Subcutaneous abdominal adipose tissue (tissue), 5 donors: ENCODE results near the gene HECTD2.

Experiments used
- H3K27ac ChIP-seq: one replicate; pipeline ENCODE4 v1.7.0; 2013; ENCODE audit warnings: low read depth, mild to moderate bottlenecking, inconsistent platforms, low read length, moderate library complexity
- H3K27me3 ChIP-seq, 5 donors: one replicate each; pipeline ENCODE4 v1.7.0; 2013; ENCODE audit warnings: low read length in 5 of 5, inconsistent platforms in 1 of 5; ENCODE audit not compliant: control insufficient read depth in 5 of 5, insufficient read depth in 4 of 5
- H3K36me3 ChIP-seq, 5 donors: one replicate each; pipeline ENCODE4 v1.7.0; 2013; ENCODE audit warnings: low read length in 5 of 5; ENCODE audit not compliant: control insufficient read depth in 5 of 5, insufficient read depth in 5 of 5
- H3K4me1 ChIP-seq, 5 donors: one replicate each; pipeline ENCODE4 v1.7.0; 2013; ENCODE audit warnings: low read length in 5 of 5, mild to moderate bottlenecking in 3 of 5, moderate library complexity in 1 of 5; ENCODE audit not compliant: control insufficient read depth in 5 of 5, insufficient read depth in 5 of 5
- H3K4me3 ChIP-seq, 5 donors: one replicate each; pipeline ENCODE4 v1.7.0; 2013; ENCODE audit warnings: low read length in 5 of 5, low read depth in 1 of 5
- H3K9ac ChIP-seq, 5 donors: one replicate each; pipeline ENCODE4 v1.7.0; 2013; ENCODE audit warnings: low read length in 5 of 5, mild to moderate bottlenecking in 4 of 5, moderate library complexity in 3 of 5
- H3K9me3 ChIP-seq, 5 donors: one replicate each; pipeline ENCODE4 v1.7.0; 2013; ENCODE audit warnings: low read length in 5 of 5; ENCODE audit not compliant: control insufficient read depth in 5 of 5
- donor health status: healthy.
- donor health status: healthy.
- donor health status: healthy.
- donor health status: healthy.
- donor health status: healthy.

The HECTD2 gene

DNA sequence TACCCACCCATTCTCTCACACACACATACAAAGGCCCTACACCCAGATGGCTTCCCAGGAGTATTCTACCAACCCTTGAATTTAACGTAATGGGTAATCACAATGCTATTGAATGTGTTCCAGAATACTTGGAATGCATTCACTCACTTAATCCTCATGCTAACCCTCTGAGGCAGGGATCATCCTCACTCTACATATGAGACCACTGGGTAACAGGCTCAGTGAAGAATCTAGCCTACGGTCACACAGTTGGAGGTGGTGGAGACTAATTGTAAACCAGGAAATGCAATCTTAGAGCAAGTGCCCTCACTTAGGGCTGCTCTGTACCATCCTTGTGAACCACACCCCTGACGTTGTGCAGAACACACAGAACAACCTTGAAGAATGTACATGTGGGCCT lies 135.2 kb downstream of the HECTD2 start:
- no peak overlapping the region for H3K4me3 ChIP-seq
- no peak overlapping the region for H3K27ac ChIP-seq
- H3K36me3 ChIP-seq = no peaks in the 10 kb centered on the region
- no peak overlapping the region for H3K9ac ChIP-seq
- H3K27me3 ChIP-seq = no peaks in the 10 kb centered on the region
- H3K4me1 ChIP-seq = peaks cover 0 to 8% (median 0%) of the 10 kb centered on the region in 5 donors
- H3K9me3 ChIP-seq = peaks cover 0 to 5% (median 0%) of the 10 kb centered on the region in 5 donors

DNA sequence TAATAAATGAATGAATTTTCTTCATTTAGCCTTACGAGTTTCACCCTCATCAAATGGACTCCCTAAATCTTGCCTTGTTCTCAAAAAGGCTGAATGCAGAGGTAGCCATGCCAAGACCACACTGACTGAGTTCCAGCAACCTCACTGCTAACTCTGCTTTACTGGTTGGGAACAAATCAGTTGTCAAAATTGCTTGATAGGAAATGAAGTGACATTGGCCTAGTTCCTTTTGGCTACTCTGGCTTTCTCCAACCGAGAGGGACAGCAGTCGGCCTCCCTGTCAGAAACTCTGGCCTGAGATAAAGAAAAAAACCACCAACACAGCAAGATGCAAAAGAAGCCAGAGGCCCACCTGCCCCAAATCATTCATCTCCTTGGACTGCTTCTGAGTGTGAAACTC lies 135.7 kb downstream of the HECTD2 start:
- Histone ChIP-seq H3K9ac (no peak overlapping the region), H3K4me1 (peaks cover 0 to 8% (median 0%) of the 10 kb centered on the region in 5 donors), H3K36me3 (no peaks in the 10 kb centered on the region), H3K4me3 (no peak overlapping the region), H3K9me3 (peaks cover 0 to 2% (median 0%) of the 10 kb centered on the region in 5 donors), H3K27ac (no peak overlapping the region), H3K27me3 (no peaks in the 10 kb centered on the region)

DNA sequence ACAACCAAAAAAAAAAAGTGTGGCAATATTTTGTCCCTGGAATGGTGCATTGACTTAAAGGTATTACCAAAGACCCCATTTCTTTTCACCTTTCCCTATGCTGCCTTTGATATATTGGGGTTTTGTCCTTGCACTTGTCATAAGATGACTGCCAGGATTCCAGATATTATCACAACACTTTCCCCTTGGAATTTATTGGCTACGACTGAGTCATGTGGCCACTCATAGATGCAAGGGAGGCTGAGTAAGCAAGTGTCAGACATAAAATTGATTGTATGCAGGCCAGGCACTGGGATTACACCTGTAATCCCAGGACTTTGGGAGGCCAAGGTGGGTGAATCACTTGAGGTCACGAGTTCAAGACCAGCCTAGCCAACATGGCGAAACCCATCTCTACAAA lies 139.1 kb downstream of the HECTD2 start:
- Histone ChIP-seq H3K9me3 (no peaks in the 10 kb centered on the region), H3K9ac (no peak overlapping the region), H3K4me3 (no peak overlapping the region), H3K36me3 (no peaks in the 10 kb centered on the region), H3K4me1 (no peaks in the 10 kb centered on the region), H3K27me3 (no peaks in the 10 kb centered on the region), H3K27ac (no peak overlapping the region)

GRCh38 chr10:91550021-91550420 lies 139.9 kb downstream of the HECTD2 start:
- Histone ChIP-seq H3K27ac (no peak overlapping the region), H3K4me1 (no peaks in the 10 kb centered on the region), H3K27me3 (no peaks in the 10 kb centered on the region), H3K9ac (no peak overlapping the region), H3K36me3 (no peaks in the 10 kb centered on the region), H3K9me3 (no peaks in the 10 kb centered on the region), H3K4me3 (no peak overlapping the region)

GRCh38 chr10:91551856-91552255 lies 141.7 kb downstream of the HECTD2 start:
- no peaks in the 10 kb centered on the region for H3K9me3 ChIP-seq
- H3K27ac ChIP-seq = no peak overlapping the region
- no peaks in the 10 kb centered on the region for H3K27me3 ChIP-seq
- H3K36me3 ChIP-seq = no peaks in the 10 kb centered on the region
- no peak overlapping the region for H3K4me3 ChIP-seq
- H3K4me1 ChIP-seq = no peaks in the 10 kb centered on the region
- no peak overlapping the region for H3K9ac ChIP-seq

- no peak overlapping the region for H3K27ac ChIP-seq
- H3K9me3 ChIP-seq = no peaks in the 10 kb centered on the region
- no peaks in the 10 kb centered on the region for H3K27me3 ChIP-seq
- no peak overlapping the region for H3K9ac ChIP-seq
- H3K4me3 ChIP-seq = no peak overlapping the region
- no peaks in the 10 kb centered on the region for H3K36me3 ChIP-seq
- H3K4me1 ChIP-seq = peaks cover 0 to 4% (median 0%) of the 10 kb centered on the region in 5 donors
Observed at GRCh38 chr10:91552274-91553095, 142.3 kb downstream of the HECTD2 start.

- Histone ChIP-seq H3K4me1 (peaks cover 0 to 7% (median 0%) of the 10 kb centered on the region in 5 donors), H3K9ac (no peak overlapping the region), H3K27ac (no peak overlapping the region)
Observed at GRCh38 chr10:91555455-91555854, 145.3 kb downstream of the HECTD2 start.

GRCh38 chr10:91556691-91557566 lies 146.8 kb downstream of the HECTD2 start:
- no peak overlapping the region for H3K9ac ChIP-seq
- H3K4me1 ChIP-seq = peaks cover 0 to 7% (median 0%) of the 10 kb centered on the region in 5 donors
- no peak overlapping the region for H3K27ac ChIP-seq
- H3K9me3 ChIP-seq = no peaks in the 10 kb centered on the region
- H3K27me3 ChIP-seq = no peaks in the 10 kb centered on the region
- no peak overlapping the region for H3K4me3 ChIP-seq
- H3K36me3 ChIP-seq = no peaks in the 10 kb centered on the region

More at GRCh38 chr10:91555455-91555854, 145.3 kb downstream of the HECTD2 start:
- Histone ChIP-seq H3K36me3 (no peaks in the 10 kb centered on the region), H3K9me3 (no peaks in the 10 kb centered on the region), H3K4me3 (no peak overlapping the region), H3K27me3 (no peaks in the 10 kb centered on the region)

DNA sequence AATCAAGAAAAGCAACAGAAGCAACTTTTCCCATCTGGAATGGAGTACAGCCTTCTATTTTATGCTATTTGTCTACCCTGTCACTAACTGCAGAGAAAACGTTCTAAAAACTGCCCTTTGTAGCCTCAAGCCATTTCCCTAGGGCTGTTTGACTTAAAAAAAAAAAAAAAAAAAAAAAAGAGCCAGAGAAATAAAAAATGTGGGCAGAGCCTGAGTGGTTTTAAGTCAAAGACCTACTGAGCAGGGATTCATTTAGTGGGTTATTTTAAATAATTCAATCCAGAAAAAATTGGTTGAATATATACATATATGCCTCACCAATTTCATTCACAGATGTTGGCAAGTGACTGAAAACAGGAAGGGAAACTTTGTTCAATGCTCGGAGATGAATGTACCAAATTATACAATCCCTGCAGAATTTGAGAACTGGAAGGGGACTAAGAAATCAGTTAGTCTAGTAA lies 147.5 kb downstream of the HECTD2 start:
- Histone ChIP-seq H3K27ac (no peak overlapping the region), H3K4me1 (peaks cover 0 to 7% (median 0%) of the 10 kb centered on the region in 5 donors), H3K36me3 (no peaks in the 10 kb centered on the region), H3K9ac (no peak overlapping the region), H3K4me3 (no peak overlapping the region), H3K27me3 (no peaks in the 10 kb centered on the region), H3K9me3 (no peaks in the 10 kb centered on the region)

DNA sequence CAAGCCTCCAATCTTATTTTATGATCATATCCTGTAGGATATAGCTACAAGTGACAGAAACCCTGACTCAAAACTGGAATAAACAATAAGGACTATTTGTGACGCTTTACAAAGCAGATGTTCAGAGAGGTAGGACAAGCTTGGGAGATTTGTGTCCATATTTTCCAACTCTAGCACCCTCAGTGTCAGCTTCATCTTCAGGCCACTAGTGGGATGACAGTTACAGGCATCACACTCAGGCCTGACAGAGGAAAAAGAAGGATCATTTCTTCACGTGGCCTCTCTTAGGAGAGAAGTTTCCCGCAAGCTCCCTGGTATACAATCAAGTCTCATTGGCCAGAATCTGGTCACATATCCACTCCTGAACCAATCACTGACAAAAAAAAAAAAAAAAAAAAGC lies 148.3 kb downstream of the HECTD2 start:
- Histone ChIP-seq H3K4me1 (peaks cover 0 to 7% (median 0%) of the 10 kb centered on the region in 5 donors), H3K4me3 (no peak overlapping the region), H3K27me3 (no peaks in the 10 kb centered on the region)

More for the DNA sequence above, 148.3 kb downstream of the HECTD2 start:
- no peaks in the 10 kb centered on the region for H3K9me3 ChIP-seq
- no peaks in the 10 kb centered on the region for H3K36me3 ChIP-seq
- H3K27ac ChIP-seq = no peak overlapping the region
- no peak overlapping the region for H3K9ac ChIP-seq
